Measurements from ENCODE around the gene USH2A.

GRCh38 chr1:215704089-215704860, 719.0 kb downstream of the USH2A start:
- TF ChIP-seq CTCF (IDR thresholded peaks at IDR 0.05) (no peak), POLR2A (IDR thresholded peaks at IDR 0.05) (no peak)

All from testis (tissue), 2 donors.